Ishikawa (cell line): Measurements from ENCODE around the gene CHMP1A.

Source experiments
- CEBPB ChIP-seq: IDR thresholded peaks from 2 replicates; pipeline ENCODE4 v1.6.1; 2012
- CREB1 ChIP-seq: IDR thresholded peaks from 2 replicates; pipeline ENCODE4 v1.6.1; 2012; ENCODE audit warnings: low read depth
- EGR1 ChIP-seq: IDR thresholded peaks from 2 replicates; pipeline ENCODE4 v1.6.1; 2012
- EP300 ChIP-seq: IDR thresholded peaks from 2 replicates; pipeline ENCODE4 v1.6.1; 2012; ENCODE audit warnings: borderline replicate concordance
- FOXM1 ChIP-seq: IDR thresholded peaks from 2 replicates; pipeline ENCODE4 v1.6.1; 2012; ENCODE audit warnings: low read depth, borderline replicate concordance
- MAX ChIP-seq: IDR thresholded peaks from 2 replicates; pipeline ENCODE4 v1.6.1; 2012
- NFIC ChIP-seq: IDR thresholded peaks from 2 replicates; pipeline ENCODE4 v1.6.1; 2012
- RAD21 ChIP-seq: IDR thresholded peaks from 2 replicates; pipeline ENCODE4 v1.6.1; 2012; ENCODE audit warnings: low read depth
- REST ChIP-seq: IDR thresholded peaks from 2 replicates; pipeline ENCODE4 v1.6.1; 2012; ENCODE audit warnings: low read depth, mild to moderate bottlenecking
- TAF1 ChIP-seq: IDR thresholded peaks from 2 replicates; pipeline ENCODE4 v1.6.1; 2012; ENCODE audit warnings: low read depth, mild to moderate bottlenecking
- TCF12 ChIP-seq: IDR thresholded peaks from 2 replicates; pipeline ENCODE4 v1.6.1; 2012; ENCODE audit warnings: low read depth
- TEAD4 ChIP-seq: IDR thresholded peaks from 2 replicates; pipeline ENCODE4 v1.6.1; 2012
- USF1 ChIP-seq: IDR thresholded peaks from 2 replicates; pipeline ENCODE4 v1.6.1; 2012
- YY1 ChIP-seq: IDR thresholded peaks from 2 replicates; pipeline ENCODE4 v1.6.1; 2012; ENCODE audit warnings: low read depth
- ZBTB7A ChIP-seq: IDR thresholded peaks from 2 replicates; pipeline ENCODE4 v1.6.1; 2012; ENCODE audit warnings: low read depth

Gene CHMP1A

GRCh38 chr16:89696670-89697128 lies 39.2 kb upstream of the CHMP1A start:
- TF ChIP-seq NFIC: no peak
- TF ChIP-seq CEBPB: no peak
- no peak for TF ChIP-seq FOXM1

GRCh38 chr16:89695875-89696669 lies 38.6 kb upstream of the CHMP1A start:
- TF ChIP-seq CEBPB (no peak), ZBTB7A (no peak), REST (no peak), TAF1 (no peak), MAX (no peak), NFIC (no peak), CREB1 (no peak), USF1 (no peak)

- TF ChIP-seq USF1 (no peak), TAF1 (no peak), CREB1 (no peak), RAD21 (no peak), MAX (no peak), EGR1 (no peak), TEAD4 (no peak), YY1 (no peak), ZBTB7A (no peak), FOXM1 (no peak), NFIC (no peak), REST (no peak), CEBPB (no peak), EP300 (no peak), TCF12 (no peak)
Measured at GRCh38 chr16:89695086-89695874, 37.8 kb upstream of the CHMP1A start.

- no peak for TF ChIP-seq ZBTB7A
- TF ChIP-seq CREB1: no peak
- no peak for TF ChIP-seq REST
- no peak for TF ChIP-seq MAX
- TF ChIP-seq TCF12: no peak
- TF ChIP-seq USF1: no peak
- TF ChIP-seq TEAD4: no peak
Measured at GRCh38 chr16:89693931-89694783, 36.6 kb upstream of the CHMP1A start.
